ENCODE measurements around the gene HEG1.

DNA sequence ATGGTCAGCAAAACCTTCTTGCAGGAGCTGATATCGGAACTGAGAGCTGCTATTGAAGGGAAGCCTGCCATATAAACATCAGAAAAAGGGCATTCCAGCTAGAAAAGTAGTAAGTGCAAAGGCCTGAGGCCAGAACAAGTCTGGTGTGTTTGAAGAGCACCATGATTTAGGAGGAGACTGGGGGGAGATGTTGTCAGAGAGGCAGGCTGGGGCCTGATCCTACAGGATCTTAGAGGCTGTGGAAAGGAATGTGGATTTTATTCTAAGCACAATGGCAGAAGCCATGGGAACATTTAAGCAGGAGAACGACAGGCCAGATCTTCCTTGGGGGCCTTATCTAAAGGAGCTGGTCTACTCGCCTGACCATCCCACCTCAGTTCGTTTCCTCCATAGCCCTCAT, 116.1 kb downstream of the HEG1 start:
- TF ChIP-seq CTCF (conservative IDR thresholded peaks at IDR 0.05) (no peak), ZFX (IDR thresholded peaks at IDR 0.05) (no peak)

Data from C4-2B (cell line).